NK-92 (cell line): ENCODE measurements around the gene TENM4.

Experiments
- DNase-seq: peaks from one replicate; lab custom pipeline; 2025; ENCODE audit not compliant: unreplicated experiment; lab: John Stamatoyannopoulos, UW

Gene TENM4

GRCh38 chr11:78731027-78731426, 709.8 kb downstream of the TENM4 start:
- no peak for DNase-seq

DNA sequence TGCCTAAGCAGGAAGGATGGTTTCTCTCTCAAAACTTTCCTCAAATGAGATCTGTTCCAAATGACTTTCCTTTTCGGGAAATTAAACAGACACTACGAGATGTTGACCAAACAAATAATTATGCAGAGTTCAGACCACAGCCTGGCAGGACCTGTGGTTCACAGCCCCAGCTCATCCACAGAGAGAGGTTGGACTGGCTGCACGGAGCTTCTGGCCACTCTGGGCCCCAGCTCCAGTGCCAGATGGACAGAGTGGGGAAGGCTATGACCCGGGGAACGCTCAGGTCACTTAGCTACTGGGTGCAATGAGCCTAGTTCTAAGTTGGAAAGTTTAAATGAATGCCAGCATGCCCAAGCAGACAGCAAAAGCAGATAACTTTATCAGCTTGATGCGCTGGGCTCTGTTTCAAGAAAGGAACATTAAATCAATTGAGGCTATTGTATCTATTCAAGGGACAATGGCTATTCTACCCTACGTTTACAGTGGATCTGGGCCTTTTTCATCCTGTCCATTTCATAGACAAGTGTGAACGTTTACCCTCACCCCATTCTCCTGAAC, 710.5 kb downstream of the TENM4 start:
- no peak for DNase-seq

DNA sequence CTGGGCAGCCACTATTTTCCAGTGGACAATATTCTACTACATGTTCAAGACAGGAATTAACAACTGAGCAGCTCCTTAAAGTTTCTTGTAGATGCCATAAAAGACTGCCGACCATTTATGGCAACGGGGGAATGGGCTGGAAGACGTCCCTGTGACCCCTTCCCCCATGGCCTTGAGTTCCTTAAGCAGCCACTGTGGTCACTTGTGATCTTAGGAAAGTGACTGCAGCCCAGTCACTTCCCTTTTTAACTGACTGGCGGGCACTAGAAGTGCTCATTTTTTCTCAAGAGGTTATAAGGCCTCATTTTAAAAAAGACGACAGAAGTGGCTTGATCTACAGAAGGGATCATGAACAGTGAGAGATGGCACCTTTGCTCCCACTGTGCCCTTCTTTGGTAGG, 713.0 kb downstream of the TENM4 start:
- no peak for DNase-seq

DNA sequence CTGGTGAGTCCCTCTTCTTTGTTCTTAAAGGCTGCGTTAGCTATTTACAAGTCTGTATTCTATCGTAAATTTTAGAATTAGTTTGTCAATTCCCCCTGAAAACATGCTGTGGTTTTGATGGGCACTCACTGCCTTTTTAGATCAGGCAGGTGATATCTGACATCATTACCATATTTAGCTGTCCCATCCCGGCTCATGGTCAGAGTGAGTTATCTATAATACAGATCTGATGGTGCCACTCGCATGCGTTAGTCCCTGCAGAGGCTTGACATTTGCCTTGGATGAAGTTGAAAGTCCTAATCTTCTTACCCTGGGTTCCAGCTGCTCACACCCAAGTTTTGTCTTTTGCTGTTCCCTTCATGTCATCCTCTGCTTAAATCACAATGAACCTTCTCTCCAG, 715.6 kb downstream of the TENM4 start:
- DNase-seq: no peak

GRCh38 chr11:78722786-78723185, 718.0 kb downstream of the TENM4 start:
- no peak for DNase-seq

DNA sequence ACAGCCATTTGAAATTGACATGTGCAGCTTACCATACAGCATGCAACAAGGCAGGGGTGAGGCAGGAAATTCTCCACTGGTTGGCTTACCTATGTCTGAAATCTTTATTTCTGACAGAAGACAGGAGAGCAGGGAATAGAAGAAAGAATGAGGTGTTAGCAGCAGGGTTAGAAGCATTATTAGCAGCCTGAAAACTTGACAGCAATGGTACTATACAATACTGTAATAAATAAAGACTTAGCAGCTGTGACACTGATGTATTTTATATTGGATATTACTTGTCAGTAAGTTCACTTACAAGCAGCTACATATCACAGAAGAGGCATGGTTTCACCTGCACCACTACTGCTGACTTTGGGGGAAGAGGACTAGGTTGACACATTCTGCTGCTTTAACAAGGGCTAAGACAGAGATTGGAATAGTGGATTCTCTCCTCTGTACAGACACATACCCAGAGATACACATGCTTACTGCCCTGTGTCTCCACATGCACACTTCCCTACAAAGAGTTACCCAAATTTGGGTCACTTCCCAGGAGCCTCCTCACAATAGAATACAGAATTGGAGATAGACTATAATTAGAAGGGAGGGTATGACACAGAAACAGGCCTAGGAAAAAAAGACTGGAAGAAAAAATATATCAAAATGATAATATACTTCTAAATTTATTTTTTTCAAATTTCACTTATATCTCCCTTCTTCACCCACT, 720.4 kb downstream of the TENM4 start:
- no peak for DNase-seq

DNA sequence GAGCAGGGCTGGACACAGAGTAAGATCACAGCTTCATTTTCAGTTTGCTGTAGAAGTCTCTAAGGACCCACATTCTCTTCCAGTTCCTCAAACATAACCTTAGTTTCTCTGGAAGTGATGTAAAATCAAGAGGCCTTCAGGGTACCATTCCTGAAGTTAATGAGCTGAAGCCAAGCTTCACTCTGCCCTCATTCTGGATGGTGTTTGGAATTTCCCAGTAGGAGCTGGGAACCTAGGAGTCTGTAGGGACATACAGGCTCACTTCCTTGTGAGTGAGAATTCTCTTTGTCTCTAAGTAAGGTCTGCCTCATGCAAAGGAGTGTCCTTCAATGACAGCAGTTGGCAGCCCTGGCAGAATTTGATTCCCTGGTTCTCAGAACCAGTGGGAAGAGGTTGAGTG, 723.8 kb downstream of the TENM4 start:
- DNase-seq: no peak

- no peak for DNase-seq
Measured at GRCh38 chr11:78715639-78716311, 725.1 kb downstream of the TENM4 start.

GRCh38 chr11:78714539-78714938, 726.3 kb downstream of the TENM4 start:
- DNase-seq: no peak

DNA sequence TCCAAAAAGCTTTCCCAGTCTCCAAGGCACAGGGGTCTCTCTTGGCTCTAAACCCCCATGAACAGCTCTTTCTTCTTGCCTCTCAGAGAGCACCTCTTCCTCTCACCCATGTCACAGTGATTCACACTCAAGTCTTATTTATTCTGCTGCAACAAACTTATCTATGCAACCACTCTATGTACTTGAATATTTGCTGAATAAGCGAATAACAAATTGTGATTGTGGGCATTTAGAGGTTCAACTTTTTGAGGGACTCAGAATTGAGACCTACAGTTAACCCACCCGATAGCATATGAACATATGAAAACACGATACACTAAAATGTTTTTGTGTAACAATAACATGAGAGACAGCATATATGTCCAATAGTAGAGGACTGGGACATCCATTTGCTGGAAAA, 729.1 kb downstream of the TENM4 start:
- DNase-seq: no peak

- DNase-seq: no peak
Measured at GRCh38 chr11:78710417-78710816, 730.4 kb downstream of the TENM4 start.

DNA sequence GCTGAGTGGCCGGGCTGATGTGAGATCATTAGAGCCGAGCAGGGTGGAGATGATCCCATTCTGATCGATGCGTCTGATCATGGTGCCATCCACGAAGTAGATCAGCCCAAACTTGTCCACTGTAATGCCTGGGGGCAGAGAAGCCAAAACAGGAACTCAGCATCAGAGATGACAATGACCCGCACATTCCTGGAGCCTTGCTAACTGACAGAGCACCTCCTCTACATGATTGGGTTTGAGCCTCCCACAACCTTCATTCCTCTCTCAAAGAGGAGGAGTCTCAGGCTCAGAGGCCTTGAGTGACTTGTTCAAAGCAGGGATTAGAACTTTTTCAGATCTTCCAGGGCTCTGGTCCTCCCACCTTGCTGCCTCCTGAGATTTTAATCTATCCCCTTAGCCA, 732.4 kb downstream of the TENM4 start:
- DNase-seq: no peak

GRCh38 chr11:78706551-78706950, 734.3 kb downstream of the TENM4 start:
- DNase-seq: no peak

DNA sequence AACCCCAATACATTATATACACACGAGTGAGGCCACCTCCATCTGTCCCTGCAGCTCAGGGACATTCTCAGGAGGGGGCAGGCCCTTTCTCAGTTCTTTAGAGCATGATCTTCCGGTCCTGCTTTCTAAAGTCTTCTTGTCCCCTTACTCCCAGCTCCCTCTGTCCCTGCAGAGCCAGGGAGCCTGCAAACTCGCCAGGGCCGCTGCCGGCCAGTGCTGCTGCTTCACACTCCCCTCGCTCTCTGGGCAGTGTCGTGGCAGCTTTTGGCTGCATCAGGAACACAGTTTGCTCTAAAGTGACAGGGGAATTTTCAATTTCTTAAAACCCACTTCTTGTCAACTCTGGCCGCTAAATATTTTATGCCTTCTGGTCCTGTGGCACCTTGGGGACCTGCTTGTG, 736.0 kb downstream of the TENM4 start:
- no peak for DNase-seq

DNA sequence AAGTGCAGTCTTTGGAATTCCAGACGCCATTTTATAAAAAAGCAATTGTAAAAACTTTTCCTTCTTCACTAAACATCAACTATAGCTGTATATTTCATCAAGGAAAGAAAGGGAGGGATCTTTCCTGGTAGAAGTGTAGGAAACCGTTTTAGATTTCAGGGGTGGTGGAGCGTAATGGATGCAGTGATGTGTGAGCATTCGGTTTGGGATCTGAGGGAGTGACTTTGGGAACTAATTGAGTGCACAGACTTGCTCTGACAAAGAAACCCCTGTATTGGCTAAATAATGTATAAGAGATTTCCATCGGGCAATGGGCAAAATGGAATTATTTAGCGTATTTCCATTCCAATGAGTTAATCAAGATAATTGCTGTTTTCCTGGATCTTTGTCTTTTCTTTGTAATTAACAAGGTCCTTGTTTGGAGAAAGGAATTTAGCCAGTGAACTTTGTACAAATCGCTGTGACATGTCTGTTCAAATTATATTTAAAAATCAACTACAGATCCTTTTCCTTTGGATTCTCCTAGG, 741.2 kb downstream of the TENM4 start:
- DNase-seq: no peak

DNA sequence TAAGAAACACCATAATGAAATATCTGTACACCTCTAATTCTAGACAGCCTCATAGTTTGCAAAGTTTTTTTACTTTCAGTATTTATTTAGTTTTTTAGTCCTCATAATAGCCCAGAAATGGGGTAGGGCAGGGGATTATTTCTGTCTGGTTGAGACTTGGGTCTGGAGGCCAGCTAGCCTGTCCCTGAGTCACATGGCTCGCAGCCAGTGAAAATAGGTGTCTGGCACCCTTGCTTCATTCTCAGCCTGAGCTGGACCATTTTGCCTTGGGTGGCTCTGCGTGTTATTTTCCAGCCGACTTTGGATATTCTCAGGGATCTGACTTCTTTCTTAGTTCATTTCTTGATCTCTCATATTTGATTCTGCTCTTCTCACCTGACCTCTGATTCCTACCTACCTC, 742.2 kb downstream of the TENM4 start:
- DNase-seq: no peak

DNA sequence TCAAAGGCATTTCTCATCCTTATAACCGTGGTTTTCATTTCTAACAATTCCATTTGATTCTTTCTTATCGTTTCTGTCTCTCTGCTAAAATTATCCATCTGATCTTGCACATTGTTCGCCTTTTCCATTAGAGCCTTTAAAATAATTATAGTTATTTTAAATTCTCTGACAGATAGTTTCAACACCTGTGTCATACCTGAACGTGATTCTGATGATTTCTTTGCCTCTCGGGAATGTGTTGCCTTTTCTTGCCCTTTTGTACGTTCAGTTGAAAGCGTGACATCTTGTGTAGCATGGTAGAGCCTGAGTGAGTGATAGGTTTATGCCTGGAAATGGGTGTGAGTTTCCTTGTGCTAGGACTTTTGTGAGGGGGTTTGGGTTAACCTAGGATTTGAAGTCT, 744.7 kb downstream of the TENM4 start:
- DNase-seq: no peak

- no peak for DNase-seq
Measured at GRCh38 chr11:78694152-78694551, 746.7 kb downstream of the TENM4 start.

DNA sequence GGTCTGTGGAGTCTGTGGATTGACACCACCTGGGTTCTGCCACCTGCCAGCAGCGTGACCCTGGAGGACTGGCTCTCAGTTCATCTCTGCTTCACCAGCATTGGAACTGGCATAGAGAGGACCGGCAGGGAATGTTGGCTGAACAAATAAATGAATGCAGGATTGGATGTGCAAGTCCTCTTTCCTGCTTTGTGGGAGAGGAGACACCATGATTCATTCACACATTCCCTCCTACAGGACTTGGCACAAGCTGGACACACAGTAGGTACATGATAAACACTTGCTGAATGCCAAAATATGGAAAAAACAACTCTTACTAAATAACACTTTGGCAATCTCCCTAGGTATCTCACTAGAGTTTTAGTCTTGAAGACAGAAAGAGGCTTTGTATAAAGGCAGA, 749.6 kb downstream of the TENM4 start:
- DNase-seq: no peak

- DNase-seq: no peak
Measured at GRCh38 chr11:78690352-78690987, 750.4 kb downstream of the TENM4 start.

DNA sequence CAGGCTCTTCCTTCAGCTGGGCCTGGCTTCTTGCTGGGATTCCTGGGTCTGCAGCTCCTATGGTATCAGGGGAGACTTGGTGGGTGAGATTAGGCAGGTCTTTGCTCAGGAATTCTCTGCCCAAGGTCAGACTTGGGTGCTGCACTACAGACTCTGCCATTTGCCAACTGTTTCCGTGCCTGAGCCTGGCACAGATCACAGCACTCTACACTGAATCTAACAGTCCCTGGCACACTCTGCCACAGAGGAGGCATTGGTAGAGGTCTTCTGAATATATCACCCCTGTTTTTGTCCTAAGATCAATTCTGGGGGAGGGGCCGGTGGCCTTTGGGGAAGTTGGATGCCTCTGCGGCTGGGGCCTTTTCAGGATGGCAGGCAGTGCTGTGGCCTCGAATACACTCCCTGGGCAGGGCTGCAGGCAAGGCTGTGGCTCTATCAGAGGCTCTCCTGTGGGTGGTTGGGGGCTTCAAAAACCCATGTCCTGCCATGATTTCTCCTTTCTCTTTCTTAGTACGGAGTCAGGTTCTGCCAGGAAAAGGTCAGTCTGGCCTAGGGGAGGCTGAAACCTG, 751.2 kb downstream of the TENM4 start:
- no peak for DNase-seq

DNA sequence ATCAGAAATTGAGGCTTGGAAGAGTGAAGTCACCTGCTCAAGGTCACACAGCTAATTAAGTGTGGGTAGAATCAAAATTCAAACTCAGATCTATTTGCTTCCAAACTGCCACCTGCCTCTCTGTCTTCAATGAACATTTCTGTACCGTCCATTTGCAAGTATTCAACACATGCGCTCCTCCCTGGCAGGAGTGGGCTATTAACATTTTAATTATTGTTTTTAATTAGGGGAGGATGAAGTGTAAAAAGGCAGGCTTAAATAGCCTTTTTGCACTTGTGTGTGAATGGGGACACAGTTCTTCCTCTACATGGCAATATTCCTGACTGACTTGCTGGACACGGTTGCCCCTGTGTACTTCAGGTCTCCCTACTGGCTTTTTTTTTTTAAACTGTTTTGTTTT, 751.7 kb downstream of the TENM4 start:
- no peak for DNase-seq
